Duodenal mucosa (tissue), 2 donors: ENCODE data around the gene CLASP1.

Experiments used
- H3K27ac ChIP-seq: one replicate; pipeline ENCODE4 v1.7.0; 2013; ENCODE audit warnings: low read depth, low read length
- H3K27me3 ChIP-seq, 2 donors: one replicate each; pipeline ENCODE4 v1.7.0; 2013; ENCODE audit warnings: low read length in 2 of 2, control low read depth in 1 of 2; ENCODE audit not compliant: insufficient read depth in 2 of 2, control insufficient read depth in 1 of 2
- H3K36me3 ChIP-seq, 2 donors: one replicate each; pipeline ENCODE4 v1.7.0; 2013; ENCODE audit warnings: low read length in 2 of 2, control low read depth in 1 of 2; ENCODE audit not compliant: insufficient read depth in 2 of 2, control insufficient read depth in 1 of 2
- H3K4me1 ChIP-seq, 2 donors: one replicate each; pipeline ENCODE4 v1.7.0; 2013; ENCODE audit warnings: low read length in 2 of 2, control low read depth in 1 of 2; ENCODE audit not compliant: insufficient read depth in 2 of 2, control insufficient read depth in 1 of 2
- H3K4me3 ChIP-seq, 2 donors: one replicate each; pipeline ENCODE4 v1.7.0; 2013; ENCODE audit warnings: low read length in 2 of 2, low read depth in 1 of 2
- H3K9ac ChIP-seq, 2 donors: one replicate each; pipeline ENCODE4 v1.7.0; 2013; ENCODE audit warnings: low read length in 2 of 2, low read depth in 1 of 2
- H3K9me3 ChIP-seq, 2 donors: one replicate each; pipeline ENCODE4 v1.7.0; 2013; ENCODE audit warnings: low read length in 2 of 2, control low read depth in 1 of 2; ENCODE audit not compliant: control insufficient read depth in 1 of 2

The CLASP1 gene

GRCh38 chr2:121519153-121519552 lies 130.1 kb downstream of the CLASP1 start:
- no peaks in the 10 kb centered on the region for H3K27me3 ChIP-seq
- H3K9me3 ChIP-seq, result no peaks in the 10 kb centered on the region
- no peak overlapping the region for H3K27ac ChIP-seq
- peaks cover 10 to 59% of the 10 kb centered on the region in 2 donors for H3K36me3 ChIP-seq
- H3K9ac ChIP-seq, result no peak overlapping the region
- no peaks in the 10 kb centered on the region for H3K4me1 ChIP-seq
- no peak overlapping the region for H3K4me3 ChIP-seq

- H3K9me3 ChIP-seq, result no peaks in the 10 kb centered on the region
- H3K4me1 ChIP-seq, result no peaks in the 10 kb centered on the region
- H3K27ac ChIP-seq, result no peak overlapping the region
- H3K4me3 ChIP-seq, result no peak overlapping the region
- no peaks in the 10 kb centered on the region for H3K27me3 ChIP-seq
- no peak overlapping the region for H3K9ac ChIP-seq
- peaks cover 14 to 34% of the 10 kb centered on the region in 2 donors for H3K36me3 ChIP-seq
Observed at GRCh38 chr2:121513597-121514333, 135.5 kb downstream of the CLASP1 start.

- H3K9me3 ChIP-seq, result no peaks in the 10 kb centered on the region
- H3K4me1 ChIP-seq, result no peaks in the 10 kb centered on the region
- H3K36me3 ChIP-seq, result peaks cover 14 to 30% of the 10 kb centered on the region in 2 donors
- no peak overlapping the region for H3K27ac ChIP-seq
- no peak overlapping the region for H3K4me3 ChIP-seq
- H3K27me3 ChIP-seq, result no peaks in the 10 kb centered on the region
- no peak overlapping the region for H3K9ac ChIP-seq
Observed at GRCh38 chr2:121510857-121511256, 138.4 kb downstream of the CLASP1 start.

GRCh38 chr2:121506621-121507020 lies 142.6 kb downstream of the CLASP1 start:
- H3K27me3 ChIP-seq, result no peaks in the 10 kb centered on the region
- H3K4me1 ChIP-seq, result no peaks in the 10 kb centered on the region
- H3K36me3 ChIP-seq, result peaks cover 10 to 20% of the 10 kb centered on the region in 2 donors
- H3K9me3 ChIP-seq, result no peaks in the 10 kb centered on the region
- no peak overlapping the region for H3K9ac ChIP-seq
- no peak overlapping the region for H3K27ac ChIP-seq
- H3K4me3 ChIP-seq, result no peak overlapping the region

DNA sequence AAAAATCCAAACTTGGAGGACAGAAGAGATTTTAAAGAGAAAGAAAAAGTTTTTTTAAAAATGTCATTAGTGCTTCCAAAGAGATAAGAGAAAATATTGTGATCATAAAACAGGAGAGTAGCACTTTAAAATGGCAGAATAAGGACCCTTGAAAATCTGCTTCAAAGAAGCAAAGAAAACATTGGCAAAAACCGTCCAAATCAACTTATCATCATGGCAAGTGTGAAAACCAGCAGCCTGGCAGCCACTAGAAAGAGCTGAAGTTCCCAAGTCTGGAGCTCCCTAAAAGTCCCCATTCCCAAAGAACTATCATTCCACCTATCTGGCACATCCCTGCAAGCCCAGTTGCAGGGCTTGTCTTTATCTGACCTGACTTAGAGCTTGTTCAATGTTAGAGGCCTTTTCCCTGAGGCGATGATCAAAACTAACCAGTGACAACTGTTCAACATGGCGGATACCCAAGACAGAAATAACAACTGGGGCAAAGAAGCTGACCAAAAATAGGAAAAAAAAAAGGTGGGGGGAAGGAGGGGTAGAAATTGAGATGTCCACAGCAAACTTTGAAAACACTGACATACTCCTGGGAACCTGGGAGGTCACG lies 143.2 kb downstream of the CLASP1 start:
- Histone ChIP-seq H3K9me3 (no peaks in the 10 kb centered on the region), H3K4me3 (no peak overlapping the region), H3K4me1 (no peaks in the 10 kb centered on the region), H3K27ac (no peak overlapping the region), H3K27me3 (no peaks in the 10 kb centered on the region), H3K36me3 (peaks cover 10 to 22% of the 10 kb centered on the region in 2 donors), H3K9ac (no peak overlapping the region)

GRCh38 chr2:121505005-121505404 lies 144.3 kb downstream of the CLASP1 start:
- H3K27me3 ChIP-seq, result no peaks in the 10 kb centered on the region
- no peaks in the 10 kb centered on the region for H3K9me3 ChIP-seq
- H3K36me3 ChIP-seq, result peaks cover 10 to 27% of the 10 kb centered on the region in 2 donors
- no peak overlapping the region for H3K4me3 ChIP-seq
- no peaks in the 10 kb centered on the region for H3K4me1 ChIP-seq
- H3K27ac ChIP-seq, result no peak overlapping the region
- no peak overlapping the region for H3K9ac ChIP-seq

GRCh38 chr2:121504316-121504715 lies 144.9 kb downstream of the CLASP1 start:
- Histone ChIP-seq H3K27me3 (no peaks in the 10 kb centered on the region), H3K4me1 (no peaks in the 10 kb centered on the region), H3K36me3 (peaks cover 15 to 27% of the 10 kb centered on the region in 2 donors), H3K9me3 (peaks cover 0 to 4% of the 10 kb centered on the region in 2 donors), H3K4me3 (no peak overlapping the region), H3K27ac (no peak overlapping the region), H3K9ac (no peak overlapping the region)

- peaks cover 0 to 4% of the 10 kb centered on the region in 2 donors for H3K9me3 ChIP-seq
- H3K9ac ChIP-seq, result no peak overlapping the region
- H3K27ac ChIP-seq, result no peak overlapping the region
- no peaks in the 10 kb centered on the region for H3K4me1 ChIP-seq
- H3K27me3 ChIP-seq, result no peaks in the 10 kb centered on the region
- no peak overlapping the region for H3K4me3 ChIP-seq
- H3K36me3 ChIP-seq, result peaks cover 19 to 24% of the 10 kb centered on the region in 2 donors
Observed at GRCh38 chr2:121502781-121503180, 146.5 kb downstream of the CLASP1 start.

DNA sequence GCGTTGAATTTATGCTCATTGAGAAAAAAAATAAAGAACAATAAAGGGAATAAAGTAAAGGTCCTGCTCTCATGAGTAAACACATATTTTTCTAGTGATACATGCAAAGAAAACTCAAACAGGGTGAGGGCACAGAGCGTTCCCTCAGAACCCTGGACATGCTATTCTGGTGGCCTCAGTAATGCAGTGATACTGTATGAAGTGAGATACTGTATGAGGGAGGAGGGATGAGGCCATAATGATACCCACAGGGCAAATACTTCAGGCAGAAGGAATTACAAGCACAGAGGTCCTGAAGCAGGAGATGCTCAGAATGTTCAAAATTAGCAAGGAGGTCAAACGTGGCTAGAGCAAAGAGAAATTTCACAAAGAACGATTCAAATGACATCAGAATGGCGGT lies 147.0 kb downstream of the CLASP1 start:
- Histone ChIP-seq H3K9me3 (peaks cover 0 to 4% of the 10 kb centered on the region in 2 donors), H3K27ac (no peak overlapping the region), H3K36me3 (peaks cover 19 to 24% of the 10 kb centered on the region in 2 donors), H3K27me3 (no peaks in the 10 kb centered on the region), H3K4me1 (no peaks in the 10 kb centered on the region), H3K9ac (no peak overlapping the region), H3K4me3 (no peak overlapping the region)

DNA sequence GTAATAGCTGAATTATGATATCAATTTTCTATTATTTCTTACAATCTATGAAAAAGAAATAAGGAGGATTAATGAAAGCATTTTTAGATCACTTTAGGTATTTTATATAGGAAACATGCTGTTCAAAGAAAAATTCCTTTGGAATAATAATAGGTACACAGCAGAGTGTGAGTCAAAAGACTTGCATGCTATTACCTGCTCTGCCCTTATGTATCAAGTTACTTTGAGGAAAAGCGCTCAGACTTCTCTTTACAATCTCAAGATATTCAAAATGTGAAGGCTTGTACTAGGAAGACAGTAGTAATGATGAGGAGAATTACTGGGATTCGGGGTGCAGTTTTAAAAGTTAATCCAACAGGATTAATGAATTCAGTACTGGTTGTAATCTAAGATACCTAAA lies 147.7 kb downstream of the CLASP1 start:
- H3K27me3 ChIP-seq, result no peaks in the 10 kb centered on the region
- no peaks in the 10 kb centered on the region for H3K4me1 ChIP-seq
- peaks cover 19 to 26% of the 10 kb centered on the region in 2 donors for H3K36me3 ChIP-seq
- H3K9me3 ChIP-seq, result peaks cover 0 to 4% of the 10 kb centered on the region in 2 donors
- no peak overlapping the region for H3K4me3 ChIP-seq
- no peak overlapping the region for H3K27ac ChIP-seq
- no peak overlapping the region for H3K9ac ChIP-seq
